GM23338 (cell line): Measurements from ENCODE around the gene WARS2.

Source experiments
- CREB1 ChIP-seq: fragments of 250-450 bp; sonication (Bioruptor Pico); IDR thresholded peaks from 2 replicates; pipeline ENCODE4 v1.5.0; 2020; ENCODE audit warnings: low read depth, mild to moderate bottlenecking, moderate library complexity
- CTCF ChIP-seq, 2 experiments: fragments of 200-600 bp in 1 of 2; sonication (generic) in 1 of 2; conservative IDR thresholded peaks; 2 replicates each; pipeline versions ENCODE4 v1.5.1 to v1.6.1; 2016 to 2017; ENCODE audit warnings: antibody characterized with exemption in 2 of 2, low read depth in 2 of 2, mild to moderate bottlenecking in 2 of 2, moderate library complexity in 1 of 2
- ETS1 ChIP-seq: IDR thresholded peaks from 2 replicates; pipeline ENCODE4 v1.6.1; 2016; ENCODE audit warnings: antibody characterized with exemption
- EZH2 ChIP-seq: fragments of 200-600 bp; sonication (generic); IDR thresholded peaks from one replicate; pipeline ENCODE4 v1.8.0; 2017; ENCODE audit warnings: antibody characterized with exemption, mild to moderate bottlenecking, low read depth; ENCODE audit not compliant: unreplicated experiment
- EZH2phosphoT487 ChIP-seq: fragments of 200-600 bp; sonication (generic); IDR thresholded peaks from one replicate; pipeline ENCODE4 v1.8.1; 2018; ENCODE audit warnings: antibody characterized with exemption; ENCODE audit not compliant: unreplicated experiment
- JUNB ChIP-seq: IDR thresholded peaks from one replicate; pipeline ENCODE4 v1.6.1; 2016; ENCODE audit warnings: antibody characterized with exemption; ENCODE audit not compliant: unreplicated experiment
- POLR2AphosphoS5 ChIP-seq: IDR thresholded peaks from 2 replicates; pipeline ENCODE4 v1.6.1; 2016; ENCODE audit warnings: antibody characterized with exemption, low read depth
- REST ChIP-seq: IDR thresholded peaks from one replicate; pipeline ENCODE4 v1.6.1; 2018; ENCODE audit warnings: antibody characterized with exemption; ENCODE audit not compliant: unreplicated experiment
- ZNF114 ChIP-seq: fragments of 250-450 bp; sonication (Bioruptor Pico); IDR thresholded peaks from 2 replicates; pipeline ENCODE4 v1.5.0; 2020; ENCODE audit warnings: mild to moderate bottlenecking, moderate library complexity

GRCh38 chr1:119079881-119080280 is 60.6 kb downstream of the WARS2 start:
- TF ChIP-seq JUNB = no peak
- no peak for TF ChIP-seq POLR2AphosphoS5
- no peak for TF ChIP-seq CTCF (conservative IDR thresholded peaks at IDR 0.05; ENCODE audit: low read depth in 2 of 2)
- no peak for TF ChIP-seq EZH2
- no peak for TF ChIP-seq ETS1
- TF ChIP-seq REST = no peak
- TF ChIP-seq CREB1 (CRISPR knock-in tag) = no peak
- no peak for TF ChIP-seq ZNF114 (CRISPR knock-in tag)
- TF ChIP-seq EZH2phosphoT487 = no peak
